C4-2B (cell line): ENCODE results near the gene PGAM2.

ENCODE experiments used
- H3K27ac ChIP-seq: fragments of 450-650 bp; 2 replicates; pipeline ENCODE4 v1.5.1; 2017
- CTCF ChIP-seq: fragments of 450-650 bp; conservative IDR thresholded peaks from 2 replicates; pipeline ENCODE4 v1.5.1; 2017; ENCODE audit warnings: mild to moderate bottlenecking
- ZFX ChIP-seq: fragments of 450-650 bp; IDR thresholded peaks from 2 replicates; pipeline ENCODE4 v1.6.1; 2017

The PGAM2 gene

GRCh38 chr7:44085546-44085945 is 20.2 kb upstream of the PGAM2 start:
- TF ChIP-seq CTCF (no peak), ZFX (no peak)
- no peak overlapping the region for H3K27ac ChIP-seq

DNA sequence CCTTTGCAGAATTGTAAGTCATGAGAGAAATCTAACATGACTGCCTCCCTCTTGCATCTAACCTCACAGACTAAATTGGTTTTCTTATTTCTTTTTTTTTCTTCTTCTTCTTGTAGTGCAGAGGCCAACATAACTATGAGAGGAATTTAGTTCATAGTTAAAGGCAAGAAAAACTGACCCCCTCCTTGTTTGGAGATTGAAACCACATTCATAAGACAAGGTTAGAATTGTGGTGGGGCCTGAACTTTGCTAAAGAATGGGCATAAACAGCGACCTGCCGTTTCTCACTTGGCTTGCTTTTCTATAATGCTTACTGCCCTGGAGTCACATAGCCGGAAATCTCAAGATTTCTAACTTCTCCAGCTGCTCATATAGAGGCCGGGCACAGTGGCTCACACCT is 19.3 kb upstream of the PGAM2 start:
- TF ChIP-seq ZFX (no peak), CTCF (no peak)
- no peak overlapping the region for H3K27ac ChIP-seq

DNA sequence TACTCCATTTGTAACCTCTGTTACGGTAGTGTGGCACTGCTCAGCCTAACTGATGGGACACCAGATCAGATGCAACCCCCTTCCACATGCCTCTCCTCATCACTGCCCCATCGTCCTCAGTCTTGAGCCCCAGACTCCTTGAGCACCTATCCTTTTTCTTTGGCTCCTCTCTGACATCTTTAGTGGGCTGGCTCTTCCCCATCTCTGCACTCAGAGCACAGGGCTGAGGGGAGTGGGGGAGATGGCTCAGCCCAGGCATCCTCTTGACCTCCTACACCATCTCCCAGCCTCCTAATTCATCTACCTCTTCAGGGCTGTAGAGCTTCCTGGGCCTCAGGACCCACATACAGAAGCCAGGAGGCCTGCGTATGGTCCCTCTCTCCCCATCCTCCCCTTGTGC is 18.4 kb upstream of the PGAM2 start:
- no peak overlapping the region for H3K27ac ChIP-seq
- TF ChIP-seq ZFX (no peak), CTCF (no peak)

GRCh38 chr7:44082541-44083207 is 17.3 kb upstream of the PGAM2 start:
- TF ChIP-seq CTCF = peak; percentile 35; the same call in 1 of the 2 replicates
- no peak for TF ChIP-seq ZFX
- peak overlapping the region; percentile 92 for H3K27ac ChIP-seq

DNA sequence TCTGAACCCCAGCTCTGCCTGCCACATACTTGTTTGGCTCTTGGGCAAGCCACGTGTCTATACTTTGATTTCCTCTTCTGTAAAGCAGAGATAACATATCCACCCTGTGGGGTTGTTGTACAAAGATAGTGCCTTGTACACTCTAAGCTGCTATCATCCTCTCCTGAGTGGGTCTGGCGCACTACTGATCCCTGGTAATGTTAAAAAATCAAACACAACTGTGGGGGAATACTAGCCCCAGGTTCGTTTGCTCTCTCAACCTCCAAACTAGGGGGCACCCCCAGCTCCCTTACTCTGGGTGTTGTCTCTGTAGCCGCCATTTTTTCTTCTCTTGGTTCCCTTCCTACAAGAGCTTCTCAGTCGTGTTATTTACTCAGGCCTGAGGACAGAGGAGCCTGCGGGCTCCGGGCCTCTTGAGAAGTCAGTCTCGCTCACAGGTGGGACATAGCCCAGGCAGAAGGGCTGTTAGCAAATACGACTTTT is 15.9 kb upstream of the PGAM2 start:
- TF ChIP-seq ZFX (no peak), CTCF (no peak)
- H3K27ac ChIP-seq = peak overlapping the region; percentile 92

DNA sequence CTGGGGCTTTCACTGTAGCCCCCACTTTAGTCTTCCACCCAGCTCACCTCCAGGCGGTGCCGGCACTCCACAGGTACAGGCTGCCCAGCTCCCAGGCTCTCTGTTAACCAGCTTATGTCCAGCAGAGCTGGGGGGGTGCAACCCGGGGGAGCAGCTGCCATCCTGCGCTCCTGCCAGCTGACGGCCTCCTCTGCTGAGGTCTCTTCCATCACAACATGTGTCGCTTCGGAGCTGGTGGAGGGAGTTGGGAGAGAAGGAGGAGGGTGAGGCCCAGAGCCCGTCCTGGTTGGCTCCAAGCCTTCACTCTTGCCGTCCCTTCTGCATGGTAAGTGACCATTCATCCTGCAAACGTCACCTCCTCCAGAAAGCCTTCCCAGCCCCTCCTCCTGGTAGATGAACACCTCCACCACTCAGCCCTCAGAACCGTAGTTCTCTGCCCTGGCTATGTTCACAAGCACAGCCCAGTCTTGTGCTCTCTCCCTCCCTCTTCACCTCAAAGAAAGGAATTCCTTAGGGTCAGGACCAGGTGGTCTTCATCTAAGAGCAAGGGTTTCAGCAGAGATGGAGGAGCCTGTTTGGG is 15.4 kb upstream of the PGAM2 start:
- TF ChIP-seq CTCF (no peak), ZFX (no peak)
- no peak overlapping the region; the same call in 1 of the 2 replicates for H3K27ac ChIP-seq

DNA sequence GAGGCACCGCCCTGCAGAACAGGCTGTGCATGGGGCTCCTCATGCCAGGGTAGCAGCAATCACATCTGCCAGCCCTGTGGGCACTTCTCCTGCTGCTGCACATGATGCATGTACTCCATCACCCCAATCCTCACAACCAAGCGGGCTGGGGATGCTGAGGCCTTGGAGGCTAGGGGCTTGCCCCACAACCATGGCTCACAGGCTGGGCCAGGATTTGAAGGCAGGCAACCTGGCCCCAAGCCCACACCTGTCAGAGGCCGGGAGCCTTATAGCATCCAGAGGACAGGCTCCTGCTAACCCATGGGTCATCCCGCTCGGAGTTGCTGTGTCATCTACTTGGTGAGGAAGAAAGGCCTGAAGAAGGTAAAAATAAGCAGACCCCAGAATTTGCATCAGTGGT is 14.8 kb upstream of the PGAM2 start:
- H3K27ac ChIP-seq = no peak overlapping the region
- TF ChIP-seq CTCF (no peak), ZFX (no peak)
